ACHN (cell line): ENCODE measurements around the gene SNIP1.
"Not testable (repeated sequence)": the region's sequence is repeated elsewhere in the genome, so short reads cannot be mapped to it uniquely, and the experiment has no call there.

Source experiments
- DNase-seq: peaks from one replicate; pipeline ENCODE4 v3.0.0-alpha.2; 2015
- in situ Hi-C: cut with HindIII; loops from 2 replicates; pipeline ENCODE4 v1.10.0; 2017; ENCODE audit warnings: low sequenced_read_pairs, low pct_ligation_motif_present, low pct_unique_long_range_greater_than_20kb

SNIP1 gene

GRCh38 chr1:37560401-37561132 lies 6.5 kb upstream of the SNIP1 start:
- no peak for DNase-seq
- in situ Hi-C loops: no loop called here

GRCh38 chr1:37559957-37560379 lies 5.9 kb upstream of the SNIP1 start:
- in situ Hi-C loops, DNase-seq: not testable (repeated sequence)

- in situ Hi-C loops: no loop called here
- no peak for DNase-seq
Measured at GRCh38 chr1:37559080-37559479, 5.0 kb upstream of the SNIP1 start.

GRCh38 chr1:37558411-37558810 lies 4.3 kb upstream of the SNIP1 start:
- no peak for DNase-seq
- in situ Hi-C loops: no loop called here

- in situ Hi-C loops: no loop called here
- DNase-seq: no peak
Measured at GRCh38 chr1:37557402-37557801, 3.3 kb upstream of the SNIP1 start.

- in situ Hi-C loops: no loop called here
- DNase-seq: peak; percentile 81
Measured at GRCh38 chr1:37556712-37557196, 2.7 kb upstream of the SNIP1 start, which contains the start of gene DNALI1. TSS of gene DNALI1 (plus strand) at chr1:37556940. CDS start at chr1:37556995, 55 bp downstream.

GRCh38 chr1:37553598-37553926 lies 531 bp downstream of the SNIP1 start:
- in situ Hi-C loops: no loop called here
- peak; percentile 3 for DNase-seq

GRCh38 chr1:37549341-37549740 lies 4.8 kb downstream of the SNIP1 start:
- in situ Hi-C loops: no loop called here
- DNase-seq: no peak

- in situ Hi-C loops: no loop called here
- no peak for DNase-seq
Measured at GRCh38 chr1:37545019-37545418, 9.1 kb downstream of the SNIP1 start.

- DNase-seq: no peak
- in situ Hi-C loops: no loop called here
Measured at GRCh38 chr1:37544530-37544929, 9.6 kb downstream of the SNIP1 start.

GRCh38 chr1:37540036-37540785 lies 13.9 kb downstream of the SNIP1 start:
- in situ Hi-C loops: no loop called here

GRCh38 chr1:37539154-37539553 lies 14.9 kb downstream of the SNIP1 start:
- DNase-seq, in situ Hi-C loops: not testable (repeated sequence)

More at GRCh38 chr1:37540036-37540785, 13.9 kb downstream of the SNIP1 start:
- DNase-seq: no peak

- in situ Hi-C loops: no loop called here
- DNase-seq: no peak
Measured at GRCh38 chr1:37537378-37537777, 16.7 kb downstream of the SNIP1 start.

- in situ Hi-C loops: no loop called here
- no peak for DNase-seq
Measured at GRCh38 chr1:37533317-37534093, 20.6 kb downstream of the SNIP1 start.

GRCh38 chr1:37532418-37533156 lies 21.5 kb downstream of the SNIP1 start:
- in situ Hi-C loops: not testable (repeated sequence)

GRCh38 chr1:37529888-37530287 lies 24.2 kb downstream of the SNIP1 start:
- in situ Hi-C loops, DNase-seq: not testable (repeated sequence)

More at GRCh38 chr1:37532418-37533156, 21.5 kb downstream of the SNIP1 start:
- not testable (repeated sequence) for DNase-seq

- no peak for DNase-seq
- in situ Hi-C loops: no loop called here
Measured at GRCh38 chr1:37519613-37520012, 34.5 kb downstream of the SNIP1 start.

GRCh38 chr1:37518929-37519328 lies 35.2 kb downstream of the SNIP1 start:
- DNase-seq, in situ Hi-C loops: not testable (repeated sequence)
